Medulla oblongata (tissue), 1 donor: ENCODE measurements around the gene TRAF2.
A peak's percentile ranks its signal among the peaks of the same experiment; 100 is the strongest.

ENCODE experiments used
- DNase-seq: peaks from one replicate; pipeline ENCODE4 v3.0.0-alpha.2; 2015; ENCODE audit errors: extremely low spot score

TRAF2 gene

GRCh38 chr9:136937186-136938001 is 51.1 kb downstream of the TRAF2 start:
- no peak for DNase-seq

- DNase-seq: no peak
These were observed 53.2 kb downstream of the TRAF2 start for GRCh38 chr9:136939431-136939995.

GRCh38 chr9:136939996-136940525 is 53.7 kb downstream of the TRAF2 start:
- peak; percentile 84 for DNase-seq

GRCh38 chr9:136940526-136941230 is 54.4 kb downstream of the TRAF2 start:
- no peak for DNase-seq

GRCh38 chr9:136941231-136942111 is 55.2 kb downstream of the TRAF2 start:
- DNase-seq: no peak

- DNase-seq: no peak
These were observed 56.0 kb downstream of the TRAF2 start for GRCh38 chr9:136942112-136942880.

GRCh38 chr9:136942881-136943230 is 56.5 kb downstream of the TRAF2 start:
- DNase-seq: no peak

GRCh38 chr9:136943291-136944211 is 57.2 kb downstream of the TRAF2 start:
- DNase-seq: no peak

- DNase-seq: no peak
These were observed 57.8 kb downstream of the TRAF2 start for GRCh38 chr9:136944212-136944518.

- DNase-seq: peak; percentile 96
These were observed 58.4 kb downstream of the TRAF2 start, which contains the start of the genes C8G and FBXW5 for GRCh38 chr9:136944519-136945332. TSS of gene C8G (plus strand) at chr9:136945243. CDS start at chr9:136945321, 78 bp downstream. TSS of gene FBXW5 (minus strand) at chr9:136944738. CDS start at chr9:136944083, 655 bp downstream.

- DNase-seq: no peak
These were observed 59.3 kb downstream of the TRAF2 start for GRCh38 chr9:136945333-136946227.

GRCh38 chr9:136946228-136947027 is 60.1 kb downstream of the TRAF2 start:
- no peak for DNase-seq

- DNase-seq: peak; percentile 59
These were observed 60.9 kb downstream of the TRAF2 start for GRCh38 chr9:136947028-136947891.

- peak; percentile 79 for DNase-seq
These were observed 61.7 kb downstream of the TRAF2 start for GRCh38 chr9:136947955-136948510.

GRCh38 chr9:136949239-136949816 is 63.0 kb downstream of the TRAF2 start:
- peak; percentile 25 for DNase-seq
